Hematopoietic multipotent progenitor cell treated with erythropoietin and hydrocortisone succinate and interleukin-3 and kit ligand, for 4 days (in vitro differentiated cells): ENCODE data around the gene CHRDL1.
A peak's percentile ranks its signal among the peaks of the same experiment; 100 is the strongest.

Experiments
- DNase-seq: peaks from one replicate; pipeline ENCODE4 v3.0.0-alpha.2; 2015

Gene CHRDL1

GRCh38 chrX:110741213-110741796 is 54.3 kb downstream of the CHRDL1 start:
- no peak for DNase-seq

GRCh38 chrX:110734894-110735541 is 60.6 kb downstream of the CHRDL1 start:
- DNase-seq: no peak

GRCh38 chrX:110734271-110734670 is 61.3 kb downstream of the CHRDL1 start:
- DNase-seq: no peak

GRCh38 chrX:110733166-110733565 is 62.5 kb downstream of the CHRDL1 start:
- DNase-seq: no peak

- DNase-seq: no peak
Measured at GRCh38 chrX:110732266-110732665, 63.4 kb downstream of the CHRDL1 start.

- DNase-seq: no peak
Measured at GRCh38 chrX:110723844-110724243, 71.8 kb downstream of the CHRDL1 start.

- DNase-seq: peak; percentile 30
Measured at GRCh38 chrX:110722135-110722534, 73.5 kb downstream of the CHRDL1 start.

GRCh38 chrX:110713666-110714065 is 82.0 kb downstream of the CHRDL1 start:
- no peak for DNase-seq

GRCh38 chrX:110706446-110706845 is 89.2 kb downstream of the CHRDL1 start:
- DNase-seq: no peak

GRCh38 chrX:110703641-110704040 is 92.0 kb downstream of the CHRDL1 start:
- DNase-seq: no peak

- no peak for DNase-seq
Measured at GRCh38 chrX:110699109-110699508, 96.5 kb downstream of the CHRDL1 start.

GRCh38 chrX:110698696-110699095 is 96.9 kb downstream of the CHRDL1 start:
- DNase-seq: peak; percentile 6

GRCh38 chrX:110692866-110693265 is 102.8 kb downstream of the CHRDL1 start:
- peak; percentile 2 for DNase-seq

GRCh38 chrX:110691446-110691845 is 104.2 kb downstream of the CHRDL1 start:
- no peak for DNase-seq

GRCh38 chrX:110684653-110685052 is 111.0 kb downstream of the CHRDL1 start:
- no peak for DNase-seq

- DNase-seq: no peak
Measured at GRCh38 chrX:110683925-110684324, 111.7 kb downstream of the CHRDL1 start.

GRCh38 chrX:110678591-110678990 is 117.0 kb downstream of the CHRDL1 start:
- no peak for DNase-seq

GRCh38 chrX:110675886-110676285 is 119.7 kb downstream of the CHRDL1 start:
- no peak for DNase-seq

GRCh38 chrX:110671068-110671803 is 124.4 kb downstream of the CHRDL1 start:
- DNase-seq: peak; percentile 2

- no peak for DNase-seq
Measured at GRCh38 chrX:110669572-110669971, 126.0 kb downstream of the CHRDL1 start.

GRCh38 chrX:110667706-110668105 is 127.9 kb downstream of the CHRDL1 start:
- DNase-seq: no peak

GRCh38 chrX:110665223-110666002 is 130.2 kb downstream of the CHRDL1 start:
- DNase-seq: peak; percentile 50

- DNase-seq: no peak
Measured at GRCh38 chrX:110657073-110657472, 138.5 kb downstream of the CHRDL1 start.
